EH (cell line): Measurements from ENCODE around the gene HTRA2.

ENCODE experiments used
- DNase-seq: peaks from one replicate; pipeline ENCODE4 v3.0.0-alpha.2; 2015; ENCODE audit warnings: low read depth

Gene HTRA2

GRCh38 chr2:74515981-74516633, 13.6 kb upstream of the HTRA2 start:
- no peak for DNase-seq

- no peak for DNase-seq
Observed at GRCh38 chr2:74516650-74517049, 13.1 kb upstream of the HTRA2 start.

- DNase-seq, result no peak
Observed at GRCh38 chr2:74522516-74522915, 7.2 kb upstream of the HTRA2 start.

GRCh38 chr2:74524005-74524404, 5.7 kb upstream of the HTRA2 start:
- DNase-seq, result no peak

- no peak for DNase-seq
Observed at GRCh38 chr2:74524955-74525716, 4.6 kb upstream of the HTRA2 start.

GRCh38 chr2:74525717-74526648, 3.8 kb upstream of the HTRA2 start, which contains the start of gene DQX1:
Gene DQX1, minus strand, starts transcription at chr2:74526231. Its CDS starts 502 bp downstream, at chr2:74525729.
- peak; percentile 51 for DNase-seq

- no peak for DNase-seq
Observed at GRCh38 chr2:74526649-74527230, 3.0 kb upstream of the HTRA2 start.

- DNase-seq, result no peak
Observed at GRCh38 chr2:74527741-74528140, 2.0 kb upstream of the HTRA2 start.

- DNase-seq, result no peak
Observed at GRCh38 chr2:74528600-74529356, 955 bp upstream of the HTRA2 start.

- DNase-seq, result peak; percentile 71
Observed at GRCh38 chr2:74530239-74531187, 780 bp downstream of the HTRA2 start.

GRCh38 chr2:74531666-74532065, 1.9 kb downstream of the HTRA2 start:
- no peak for DNase-seq

GRCh38 chr2:74532222-74532621, 2.5 kb downstream of the HTRA2 start:
- peak; percentile 66 for DNase-seq

GRCh38 chr2:74533464-74533863, 3.7 kb downstream of the HTRA2 start:
- no peak for DNase-seq

GRCh38 chr2:74534411-74534810, 4.7 kb downstream of the HTRA2 start:
- no peak for DNase-seq

- DNase-seq, result no peak
Observed at GRCh38 chr2:74535440-74535965, 5.8 kb downstream of the HTRA2 start.

GRCh38 chr2:74536166-74536950, 6.6 kb downstream of the HTRA2 start:
- no peak for DNase-seq

GRCh38 chr2:74537140-74537539, 7.4 kb downstream of the HTRA2 start:
- DNase-seq, result peak; percentile 33

GRCh38 chr2:74538881-74539339, 9.2 kb downstream of the HTRA2 start:
- no peak for DNase-seq

GRCh38 chr2:74540291-74540690, 10.6 kb downstream of the HTRA2 start:
- no peak for DNase-seq
